Aortic smooth muscle cell (primary cell): ENCODE results near the gene MCOLN3. TPM values are rescaled to one million over a fixed set of nuclear protein-coding genes. Genes with fewer than 3 reads are reported as not detected.

Experiments used
- total RNA-seq: library from RNA; depleted of rRNA; stranded (reverse); fragments of >200 nt; gene quantifications from 2 replicates; pipeline ENCODE4 v1.2.3, GENCODE V29; 2014

The MCOLN3 gene, protein sequence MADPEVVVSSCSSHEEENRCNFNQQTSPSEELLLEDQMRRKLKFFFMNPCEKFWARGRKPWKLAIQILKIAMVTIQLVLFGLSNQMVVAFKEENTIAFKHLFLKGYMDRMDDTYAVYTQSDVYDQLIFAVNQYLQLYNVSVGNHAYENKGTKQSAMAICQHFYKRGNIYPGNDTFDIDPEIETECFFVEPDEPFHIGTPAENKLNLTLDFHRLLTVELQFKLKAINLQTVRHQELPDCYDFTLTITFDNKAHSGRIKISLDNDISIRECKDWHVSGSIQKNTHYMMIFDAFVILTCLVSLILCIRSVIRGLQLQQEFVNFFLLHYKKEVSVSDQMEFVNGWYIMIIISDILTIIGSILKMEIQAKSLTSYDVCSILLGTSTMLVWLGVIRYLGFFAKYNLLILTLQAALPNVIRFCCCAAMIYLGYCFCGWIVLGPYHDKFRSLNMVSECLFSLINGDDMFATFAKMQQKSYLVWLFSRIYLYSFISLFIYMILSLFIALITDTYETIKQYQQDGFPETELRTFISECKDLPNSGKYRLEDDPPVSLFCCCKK
- total RNA-seq = 3.4 and 5.3 TPM in 2 replicates

DNA sequence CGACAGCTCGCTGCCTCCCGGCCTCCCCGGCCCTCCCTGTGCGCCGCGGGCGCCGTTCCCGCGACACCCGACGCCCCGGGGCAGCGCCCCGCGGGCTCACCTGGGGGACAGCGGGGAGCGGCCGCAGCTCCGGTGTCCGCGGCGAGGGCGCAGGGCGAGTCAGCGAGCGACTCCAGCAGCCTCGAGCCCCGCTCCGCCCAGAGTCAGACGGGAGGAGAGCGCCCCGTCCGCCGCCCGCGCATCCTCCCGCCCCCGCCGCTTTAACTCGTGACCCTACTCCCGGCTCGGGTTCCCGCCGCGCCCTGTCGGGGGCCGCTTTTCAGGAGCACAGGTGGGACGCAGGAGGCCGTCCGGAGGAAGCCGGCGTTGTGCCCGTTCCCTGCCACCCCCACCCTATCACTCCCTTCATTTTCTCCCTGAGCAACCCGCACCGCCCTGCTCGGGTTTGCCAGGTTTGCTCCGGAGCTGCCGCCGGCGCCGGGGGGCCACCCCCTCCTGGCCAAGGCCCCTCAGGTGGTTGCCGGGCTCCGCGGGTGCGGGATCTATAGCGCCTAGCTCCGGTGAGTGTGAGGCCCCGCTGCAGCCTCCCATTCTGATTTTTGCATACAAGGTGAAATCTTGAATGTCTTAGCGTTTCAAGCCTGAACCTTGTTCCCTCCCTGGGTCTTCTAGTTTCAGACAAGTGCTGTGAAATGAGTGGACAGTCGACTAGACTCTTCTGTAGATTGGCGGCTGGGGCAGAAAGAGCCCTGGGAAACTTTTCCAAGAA, at the start of gene MCOLN3:
MCOLN3 (minus strand) TSS at position 205 of the 769 bp plus-strand sequence. CDS start 3,140 bp downstream, outside the sequence.

DNA sequence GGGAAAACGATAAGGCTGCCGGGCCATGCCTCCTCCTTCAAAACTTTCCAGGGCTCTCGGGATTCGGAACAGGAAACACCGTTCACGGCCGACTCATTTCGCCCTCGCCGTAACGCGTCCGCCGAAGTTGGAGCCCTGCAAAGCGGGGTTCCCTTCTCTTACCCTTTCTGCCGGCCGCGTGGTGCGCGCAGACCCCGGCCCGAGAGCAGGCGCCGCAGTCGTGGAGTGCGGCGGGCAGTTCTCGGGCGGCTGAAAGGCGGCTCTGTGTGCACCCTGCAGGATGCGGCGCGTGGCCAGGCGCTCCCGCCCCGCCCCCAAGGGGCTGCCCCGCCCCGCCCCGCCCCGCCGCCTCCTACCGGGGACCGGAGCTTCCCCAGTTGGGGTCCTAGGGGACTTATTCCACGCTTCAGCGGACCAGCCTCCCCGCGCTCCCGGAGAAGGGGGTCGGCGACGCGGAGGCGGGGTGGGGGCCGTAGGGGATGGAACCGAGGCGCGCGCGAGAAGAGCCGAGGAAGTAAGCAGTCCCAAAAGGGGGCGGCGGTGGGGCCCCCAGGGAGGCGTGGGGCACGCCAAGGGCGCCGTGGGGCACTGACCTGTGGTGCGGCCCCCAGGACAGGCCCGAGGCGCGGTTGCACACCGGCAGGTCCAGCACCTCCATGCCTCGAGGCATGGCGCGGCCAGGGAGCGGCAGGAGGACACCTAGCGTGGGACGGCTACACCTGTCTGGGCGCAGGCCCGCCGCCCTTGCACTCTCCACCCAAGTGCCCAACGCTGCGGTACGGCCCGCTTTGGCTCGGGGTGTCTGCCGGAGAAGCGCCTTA, 51.2 kb downstream of the MCOLN3 start, which contains the start of gene MCOLN2:
MCOLN2 (minus strand) TSS at position 268 of the 821 bp plus-strand sequence; CDS start at position 27, 241 bp downstream.

Other genes starting within 250 kb of the MCOLN3 start
- 0.13 and 0.31 TPM in 2 replicates for gene LPAR3, start 155.3 kb downstream of the MCOLN3 start, total RNA-seq
- gene MCOLN2, start 51.4 kb downstream of the MCOLN3 start, total RNA-seq = 2.6 and 4.6 TPM in 2 replicates
- 3.2 and 4.4 TPM in 2 replicates for gene SYDE2, start 152.5 kb upstream of the MCOLN3 start, total RNA-seq
- gene C1orf52, start 211.2 kb upstream of the MCOLN3 start, total RNA-seq = 11.4 and 14.2 TPM in 2 replicates
- 20.1 and 21.7 TPM in 2 replicates for gene BCL10, start 228.1 kb upstream of the MCOLN3 start, total RNA-seq